ENCODE results near the gene HBE1.
"Not testable (repeated sequence)": the region's sequence is repeated elsewhere in the genome, so short reads cannot be mapped to it uniquely, and the experiment has no call there.

HBE1 gene

DNA sequence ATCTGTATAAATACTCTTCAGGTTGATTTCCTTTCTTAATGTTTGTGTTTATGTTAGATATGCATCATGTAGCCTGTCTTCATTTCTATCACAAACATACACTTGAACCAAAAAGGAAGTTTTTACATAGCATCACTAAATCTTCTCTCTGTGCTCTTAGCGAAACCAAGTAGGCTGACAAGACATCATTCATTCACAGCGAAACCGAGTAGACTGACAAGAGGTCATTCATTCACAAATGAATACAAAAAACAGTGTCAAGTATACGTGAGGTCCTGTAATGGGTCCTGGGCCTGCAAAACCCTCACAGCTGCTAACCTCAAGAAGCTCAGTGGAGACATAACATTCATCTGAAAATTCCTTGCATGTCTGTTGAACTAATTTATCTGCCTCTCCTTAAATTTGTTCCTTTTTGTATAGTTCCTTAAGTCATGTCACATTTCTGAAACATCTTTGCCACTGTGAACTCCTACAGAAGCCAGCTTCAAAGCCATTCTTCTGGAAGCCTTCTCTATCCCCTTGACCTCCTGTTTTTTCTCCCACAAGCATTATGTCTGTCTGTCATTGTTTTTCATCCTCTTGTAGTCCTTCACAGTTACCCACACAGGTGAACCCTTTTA is 9.8 kb upstream of the HBE1 start:
- Mint-ChIP-seq H3K27me3 (peaks cover 3% of the 10 kb centered on the region), H3K36me3 (no peaks in the 10 kb centered on the region), H3K9me3 (no peaks in the 10 kb centered on the region), H3K4me1 (no peaks in the 10 kb centered on the region), H3K27ac (no peak overlapping the region), H3K4me3 (no peak overlapping the region)
- no peak for DNase-seq (ENCODE audit: low spot score in 2 of 2)
- ATAC-seq (ENCODE audit: low read depth) = no peak

DNA sequence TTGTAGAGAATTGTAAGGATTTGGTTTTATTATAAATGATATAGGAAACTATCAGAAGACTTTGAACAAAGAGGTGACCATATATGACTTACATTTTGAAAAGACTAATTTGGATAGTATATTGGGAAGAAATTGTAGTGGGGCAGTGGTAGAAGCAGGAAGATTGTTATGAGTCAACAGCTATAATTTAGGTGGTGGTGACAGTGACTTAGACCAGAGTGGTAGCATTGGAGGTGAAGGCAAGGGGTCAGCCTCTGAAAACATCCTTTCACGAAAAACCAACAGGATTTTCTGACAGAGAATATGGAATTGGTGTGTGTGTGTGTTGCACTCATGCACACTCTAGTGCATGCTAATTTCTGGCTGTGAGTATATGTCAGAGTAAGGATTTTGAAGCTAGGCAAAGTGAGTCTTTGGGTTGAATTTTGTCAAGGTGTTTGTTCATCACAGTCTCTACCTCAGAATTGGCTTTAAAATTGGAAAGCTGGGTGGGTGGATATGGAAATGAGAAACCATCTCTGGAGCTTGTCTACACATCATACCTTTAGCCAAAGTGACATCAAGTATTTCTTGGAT is 8.2 kb upstream of the HBE1 start:
- no peak for ATAC-seq (ENCODE audit: low read depth)
- no peak overlapping the region for H3K27ac Mint-ChIP-seq
- no peak for DNase-seq (ENCODE audit: low spot score in 2 of 2)
- no peak overlapping the region for H3K4me3 Mint-ChIP-seq
- H3K36me3 Mint-ChIP-seq = no peaks in the 10 kb centered on the region
- no peaks in the 10 kb centered on the region for H3K4me1 Mint-ChIP-seq
- peaks cover 6% of the 10 kb centered on the region for H3K27me3 Mint-ChIP-seq
- H3K9me3 Mint-ChIP-seq = no peaks in the 10 kb centered on the region

DNA sequence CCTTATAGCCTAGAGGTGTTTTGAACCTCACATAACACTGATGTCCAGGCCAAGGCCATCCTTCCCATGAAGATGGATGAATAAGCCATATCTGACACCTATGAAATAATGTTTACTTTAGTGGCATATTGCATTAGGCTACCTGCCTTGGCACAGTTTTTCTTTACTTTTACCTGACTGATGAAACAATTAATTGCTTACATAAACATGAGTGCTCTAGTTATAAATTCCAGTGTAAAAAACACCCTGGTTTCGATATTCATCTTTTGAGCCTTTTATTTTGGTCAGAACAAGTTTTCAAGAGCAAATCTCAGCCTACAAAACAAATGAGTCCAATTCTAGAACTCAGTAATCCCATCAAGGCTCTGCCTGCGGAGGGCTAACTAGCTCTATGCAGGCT is 7.0 kb upstream of the HBE1 start:
- ATAC-seq (ENCODE audit: low read depth) = no peak
- H3K9me3 Mint-ChIP-seq = no peaks in the 10 kb centered on the region
- H3K4me1 Mint-ChIP-seq = no peaks in the 10 kb centered on the region
- no peak overlapping the region for H3K4me3 Mint-ChIP-seq
- H3K27ac Mint-ChIP-seq = no peak overlapping the region
- H3K27me3 Mint-ChIP-seq = peaks cover 6% of the 10 kb centered on the region
- no peaks in the 10 kb centered on the region for H3K36me3 Mint-ChIP-seq
- DNase-seq (ENCODE audit: low spot score in 2 of 2) = no peak

DNA sequence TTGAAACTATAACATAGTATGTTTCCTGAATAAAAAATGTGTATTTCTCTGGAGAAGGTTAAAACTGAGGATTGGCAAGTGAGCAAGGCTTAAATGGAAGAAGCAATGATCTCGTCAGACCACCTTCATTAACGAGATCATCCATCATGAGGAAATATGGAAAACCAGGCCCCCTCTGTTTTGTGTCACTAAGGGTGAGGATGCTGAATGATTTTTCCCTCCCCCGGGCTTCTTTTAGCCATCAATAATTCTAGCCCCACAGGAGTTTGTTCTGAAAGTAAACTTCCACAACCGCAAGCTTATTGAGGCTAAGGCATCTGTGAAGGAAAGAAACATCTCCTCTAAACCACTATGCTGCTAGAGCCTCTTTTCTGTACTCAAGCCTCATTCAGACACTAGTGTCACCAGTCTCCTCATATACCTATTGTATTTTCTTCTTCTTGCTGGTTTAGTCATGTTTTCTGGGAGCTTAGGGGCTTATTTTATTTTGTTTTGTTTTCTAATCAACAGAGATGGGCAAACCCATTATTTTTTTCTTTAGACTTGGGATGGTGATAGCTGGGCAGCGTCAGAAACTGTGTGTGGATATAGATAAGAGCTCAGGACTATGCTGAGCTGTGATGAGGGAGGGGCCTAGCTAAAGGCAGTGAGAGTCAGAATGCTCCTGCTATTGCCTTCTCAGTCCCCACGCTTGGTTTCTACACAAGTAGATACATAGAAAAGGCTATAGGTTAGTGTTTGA is 5.8 kb upstream of the HBE1 start:
- Mint-ChIP-seq H3K4me3 (no peak overlapping the region), H3K4me1 (no peaks in the 10 kb centered on the region), H3K36me3 (no peaks in the 10 kb centered on the region), H3K27ac (no peak overlapping the region), H3K9me3 (no peaks in the 10 kb centered on the region), H3K27me3 (peaks cover 7% of the 10 kb centered on the region)
- no peak for ATAC-seq (ENCODE audit: low read depth)
- no peak for DNase-seq (ENCODE audit: low spot score in 2 of 2)

DNA sequence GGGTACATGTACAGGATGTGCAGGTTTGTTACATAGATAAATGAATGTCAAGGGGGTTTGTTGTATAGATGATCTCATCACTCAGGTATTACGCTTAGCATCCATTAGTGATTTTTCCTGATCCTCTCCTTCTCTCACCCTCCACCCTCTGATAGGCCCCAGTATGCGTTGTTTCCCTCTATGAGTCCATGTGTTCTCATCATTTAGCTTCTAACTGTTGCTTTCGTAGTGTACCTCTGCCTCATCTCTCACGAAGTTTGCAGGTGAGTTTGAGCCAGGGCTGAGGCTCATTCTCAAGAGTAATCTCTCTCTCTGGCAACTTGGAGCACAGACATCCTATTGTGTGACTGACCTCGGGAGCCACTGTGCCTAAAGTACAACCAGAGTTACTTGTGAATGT is 4.7 kb upstream of the HBE1 start:
- no peak overlapping the region for H3K27ac Mint-ChIP-seq
- ATAC-seq (ENCODE audit: low read depth) = no peak

DNA sequence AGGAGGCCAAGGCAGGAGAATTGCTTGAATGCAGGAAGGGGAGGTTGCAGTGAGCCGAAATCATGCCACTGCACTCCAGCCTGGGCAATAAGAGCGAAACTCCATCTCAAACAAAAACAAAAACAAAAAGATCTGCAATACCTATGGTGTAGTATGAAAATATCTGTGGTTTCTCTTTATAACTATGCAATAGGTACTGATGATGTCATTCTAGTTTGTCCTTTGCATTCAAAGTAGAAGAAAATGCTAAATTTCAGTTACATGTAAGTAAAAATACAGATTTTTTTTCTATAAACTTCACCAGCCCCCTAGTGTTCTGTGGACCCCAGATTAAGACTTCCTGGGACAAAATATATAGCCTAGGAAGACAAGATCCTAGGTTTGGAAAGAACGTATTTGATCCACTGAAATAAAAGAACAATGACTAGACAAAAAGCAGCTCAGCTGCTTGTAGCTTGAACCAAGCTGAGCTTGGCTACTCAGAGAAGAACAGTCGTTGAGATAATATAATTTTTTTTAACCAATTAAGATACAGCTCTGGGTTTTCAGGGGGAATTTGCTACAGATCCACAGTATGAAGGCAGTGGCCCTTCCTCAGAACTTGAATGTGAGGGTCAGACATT is 2.8 kb upstream of the HBE1 start:
- H3K4me3 Mint-ChIP-seq = no peak overlapping the region
- ATAC-seq (ENCODE audit: low read depth) (no peak), DNase-seq (ENCODE audit: low spot score in 2 of 2) (no peak)
- H3K27ac Mint-ChIP-seq = no peak overlapping the region
- peaks cover 6% of the 10 kb centered on the region for H3K27me3 Mint-ChIP-seq
- H3K36me3 Mint-ChIP-seq = no peaks in the 10 kb centered on the region
- no peaks in the 10 kb centered on the region for H3K4me1 Mint-ChIP-seq
- H3K9me3 Mint-ChIP-seq = no peaks in the 10 kb centered on the region

More for the DNA sequence above, 4.7 kb upstream of the HBE1 start:
- no peak overlapping the region for H3K4me3 Mint-ChIP-seq
- peaks cover 7% of the 10 kb centered on the region for H3K27me3 Mint-ChIP-seq
- no peaks in the 10 kb centered on the region for H3K9me3 Mint-ChIP-seq
- no peaks in the 10 kb centered on the region for H3K36me3 Mint-ChIP-seq
- DNase-seq (ENCODE audit: low spot score in 2 of 2) = no peak
- no peaks in the 10 kb centered on the region for H3K4me1 Mint-ChIP-seq

DNA sequence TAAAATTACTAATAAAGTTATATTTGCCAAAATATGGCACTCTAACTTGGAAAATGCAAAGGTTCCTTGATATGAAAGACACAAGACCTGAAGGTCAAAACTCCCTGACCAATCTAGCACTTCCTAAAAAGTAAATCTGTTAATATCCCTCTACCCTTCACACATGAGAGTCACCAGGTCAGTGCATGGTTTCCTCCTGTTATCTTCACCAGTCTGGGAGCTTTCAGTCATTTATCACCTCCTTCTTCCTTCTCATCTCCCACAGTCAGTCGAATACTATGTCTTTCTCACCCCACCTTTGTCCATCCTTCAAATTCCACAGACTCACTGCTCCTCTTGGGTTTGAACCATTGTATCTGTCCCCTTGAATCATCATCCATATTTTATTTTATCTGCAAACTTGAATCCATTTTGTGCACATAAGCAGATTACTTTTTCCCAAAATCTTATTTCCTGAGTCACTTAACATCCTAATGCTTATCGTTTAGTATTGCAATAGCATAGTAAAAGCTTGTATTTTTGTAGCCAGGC is 2.6 kb downstream of the HBE1 start:
- peaks cover 3% of the 10 kb centered on the region for H3K27me3 Mint-ChIP-seq
- H3K4me1 Mint-ChIP-seq = no peaks in the 10 kb centered on the region
- no peak overlapping the region for H3K4me3 Mint-ChIP-seq
- no peak overlapping the region for H3K27ac Mint-ChIP-seq
- ATAC-seq (ENCODE audit: low read depth) (no peak), DNase-seq (ENCODE audit: low spot score in 2 of 2) (no peak)
- H3K36me3 Mint-ChIP-seq = no peaks in the 10 kb centered on the region
- peaks cover 1% of the 10 kb centered on the region for H3K9me3 Mint-ChIP-seq

DNA sequence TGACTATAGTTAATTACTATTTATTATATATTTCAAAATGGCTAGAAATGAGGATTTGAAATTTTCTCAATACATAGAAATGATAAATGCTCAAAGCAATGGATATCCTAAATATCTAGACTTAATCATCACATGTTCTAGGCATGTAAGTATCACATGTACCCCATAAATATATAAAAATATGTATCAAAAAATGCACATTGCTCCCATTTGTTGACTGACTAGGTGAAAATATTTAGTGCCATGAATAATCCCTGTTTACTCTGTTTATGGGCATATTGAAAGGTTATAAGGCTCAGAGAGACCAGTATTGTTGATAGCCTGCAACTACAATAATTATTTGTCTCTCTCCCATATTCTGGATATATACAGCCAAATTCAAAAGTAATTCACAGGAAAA is 3.1 kb downstream of the HBE1 start:
- Mint-ChIP-seq H3K9me3 (peaks cover 1% of the 10 kb centered on the region), H3K36me3 (no peaks in the 10 kb centered on the region), H3K4me1 (no peaks in the 10 kb centered on the region), H3K4me3 (no peak overlapping the region), H3K27me3 (peaks cover 3% of the 10 kb centered on the region), H3K27ac (no peak overlapping the region)
- DNase-seq (ENCODE audit: low spot score in 2 of 2) = no peak
- no peak for ATAC-seq (ENCODE audit: low read depth)

DNA sequence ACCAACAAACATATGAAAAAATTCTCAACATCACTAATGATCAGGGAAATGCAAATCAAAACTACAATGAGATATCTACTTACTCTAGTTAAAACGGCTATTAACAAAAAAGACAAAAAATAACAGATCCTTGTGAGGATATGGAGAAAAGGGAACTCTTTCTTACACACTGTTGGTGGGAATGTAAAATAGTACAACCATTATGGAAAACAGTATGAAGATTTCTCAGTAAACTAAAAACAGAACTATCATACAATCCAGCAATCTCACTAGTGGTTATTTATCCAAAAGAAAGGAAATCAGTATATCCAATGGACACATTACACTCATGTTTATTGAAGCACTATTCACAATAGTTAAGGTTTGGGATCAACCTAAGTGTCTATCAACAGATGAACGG is 3.9 kb downstream of the HBE1 start:
- peaks cover 1% of the 10 kb centered on the region for H3K9me3 Mint-ChIP-seq
- H3K27ac Mint-ChIP-seq = no peak overlapping the region

DNA sequence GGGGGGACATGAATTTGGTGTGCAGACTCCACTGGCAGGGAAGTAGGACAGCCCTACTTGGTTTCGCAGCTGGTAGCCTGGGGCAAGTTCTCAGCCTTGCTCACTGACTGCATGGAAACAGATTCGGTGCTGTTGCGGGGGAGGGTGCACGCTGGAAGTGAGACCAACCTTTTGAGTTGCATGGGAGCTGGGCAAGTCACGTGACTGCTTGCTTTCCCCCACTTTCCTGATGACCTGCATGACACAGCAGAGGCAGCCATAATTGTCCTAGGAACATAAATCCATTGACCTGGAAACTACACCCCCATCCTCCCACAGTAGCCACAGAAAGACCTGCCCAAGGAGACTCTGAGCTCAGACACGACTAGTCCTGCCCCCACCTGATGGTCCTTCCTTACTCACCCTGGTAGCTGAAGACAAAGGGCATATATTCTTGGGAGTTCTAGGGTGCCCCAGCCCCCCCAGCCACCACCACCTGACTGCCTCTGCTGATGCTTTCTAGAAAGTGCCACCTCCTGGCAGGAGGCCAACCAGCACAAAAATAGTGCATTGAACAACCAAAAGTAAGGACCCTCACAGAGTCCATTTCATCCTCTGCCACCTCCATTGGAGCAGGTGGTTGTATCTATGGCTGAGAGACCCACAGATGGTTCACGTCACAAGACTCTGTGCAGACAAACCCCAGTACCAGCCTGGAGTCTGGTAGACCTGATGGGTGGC is 11.0 kb downstream of the HBE1 start:
- peaks cover 6% of the 10 kb centered on the region for H3K27me3 Mint-ChIP-seq
- H3K36me3 Mint-ChIP-seq = no peaks in the 10 kb centered on the region
- ATAC-seq (ENCODE audit: low read depth) (no peak), DNase-seq (ENCODE audit: low spot score in 2 of 2) (no peak)
- no peak overlapping the region for H3K4me3 Mint-ChIP-seq
- no peak overlapping the region for H3K27ac Mint-ChIP-seq
- peaks cover 1% of the 10 kb centered on the region for H3K9me3 Mint-ChIP-seq
- H3K4me1 Mint-ChIP-seq = no peaks in the 10 kb centered on the region

More for the DNA sequence above, 3.9 kb downstream of the HBE1 start:
- Mint-ChIP-seq H3K36me3 (no peaks in the 10 kb centered on the region), H3K4me1 (no peaks in the 10 kb centered on the region), H3K27me3 (peaks cover 1% of the 10 kb centered on the region), H3K4me3 (no peak overlapping the region)
- ATAC-seq (ENCODE audit: low read depth) = no peak
- DNase-seq (ENCODE audit: low spot score in 2 of 2) = no peak

DNA sequence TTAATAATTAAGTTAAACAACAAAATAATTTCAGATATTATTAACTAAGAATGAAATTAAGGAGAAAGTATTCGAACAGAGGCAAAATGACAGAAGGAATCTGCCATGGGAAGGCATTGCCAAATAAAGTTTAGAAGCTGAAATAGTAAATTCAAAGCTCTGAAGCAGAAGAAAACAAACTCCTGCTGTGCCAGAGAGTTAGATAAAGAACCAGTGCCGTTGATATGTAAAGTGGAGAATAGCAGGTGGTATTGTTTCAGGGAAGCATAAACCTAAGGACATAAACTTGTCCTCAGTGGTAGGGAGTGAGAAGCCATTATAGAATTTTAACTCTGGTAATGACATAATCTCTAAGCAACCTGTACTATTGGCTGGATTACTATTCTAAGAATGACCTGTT is 12.4 kb downstream of the HBE1 start:
- no peak overlapping the region for H3K27ac Mint-ChIP-seq
- DNase-seq (ENCODE audit: low spot score in 2 of 2) (no peak), ATAC-seq (ENCODE audit: low read depth) (no peak)
- H3K4me3 Mint-ChIP-seq = no peak overlapping the region
- no peaks in the 10 kb centered on the region for H3K4me1 Mint-ChIP-seq
- no peaks in the 10 kb centered on the region for H3K9me3 Mint-ChIP-seq
- H3K27me3 Mint-ChIP-seq = peaks cover 8% of the 10 kb centered on the region
- no peaks in the 10 kb centered on the region for H3K36me3 Mint-ChIP-seq

DNA sequence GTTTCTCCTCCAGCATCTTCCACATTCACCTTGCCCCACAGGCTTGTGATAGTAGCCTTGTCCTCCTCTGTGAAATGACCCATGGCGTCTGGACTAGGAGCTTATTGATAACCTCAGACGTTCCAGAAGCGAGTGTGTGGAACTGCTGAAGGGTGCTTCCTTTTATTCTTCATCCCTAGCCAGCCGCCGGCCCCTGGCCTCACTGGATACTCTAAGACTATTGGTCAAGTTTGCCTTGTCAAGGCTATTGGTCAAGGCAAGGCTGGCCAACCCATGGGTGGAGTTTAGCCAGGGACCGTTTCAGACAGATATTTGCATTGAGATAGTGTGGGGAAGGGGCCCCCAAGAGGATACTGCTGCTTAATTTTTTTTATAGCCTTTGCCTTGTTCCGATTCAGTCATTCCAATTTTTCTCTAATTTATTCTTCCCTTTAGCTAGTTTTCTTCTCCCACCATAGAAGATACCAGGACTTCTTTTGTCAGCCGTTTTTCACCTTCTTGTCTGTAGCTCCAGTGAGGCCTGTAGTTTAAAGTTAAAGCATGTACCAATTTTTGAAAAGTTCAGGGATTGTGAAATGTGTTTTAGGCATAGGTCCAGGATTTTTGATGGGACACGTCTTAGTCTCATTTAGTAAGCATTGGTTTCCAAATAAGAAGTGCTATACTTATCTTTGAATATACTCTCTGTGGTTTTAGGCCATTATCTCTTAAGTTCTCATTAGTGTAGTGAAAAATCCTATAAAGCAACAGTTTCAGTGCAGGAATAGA is 14.9 kb downstream of the HBE1 start, which contains the start of gene HBG2:
Gene HBG2, minus strand, starts transcription at position 136 of the 768 bp plus-strand sequence. Its CDS starts 53 bp downstream, at position 83.
- H3K4me3 Mint-ChIP-seq; DNase-seq (ENCODE audit: low spot score in 2 of 2); H3K36me3 Mint-ChIP-seq; ATAC-seq (ENCODE audit: low read depth); H3K27ac Mint-ChIP-seq; H3K9me3 Mint-ChIP-seq; H3K27me3 Mint-ChIP-seq; H3K4me1 Mint-ChIP-seq: not testable (repeated sequence)

DNA sequence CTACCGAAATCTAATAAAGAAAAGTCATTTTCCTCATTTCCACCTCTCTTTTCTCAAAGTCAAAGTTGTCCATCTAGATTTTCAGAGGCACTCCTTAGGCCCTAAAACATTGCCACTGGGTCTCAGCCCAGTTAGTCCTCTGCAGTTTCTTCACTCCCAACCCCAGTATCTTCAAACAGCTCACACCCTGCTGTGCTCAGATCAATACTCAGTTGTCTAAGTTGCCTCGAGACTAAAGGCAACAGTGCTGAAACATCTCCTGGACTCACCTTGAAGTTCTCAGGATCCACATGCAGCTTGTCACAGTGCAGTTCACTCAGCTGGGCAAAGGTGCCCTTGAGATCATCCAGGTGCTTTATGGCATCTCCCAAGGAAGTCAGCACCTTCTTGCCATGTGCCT is 15.7 kb downstream of the HBE1 start:
- H3K27me3 Mint-ChIP-seq; H3K27ac Mint-ChIP-seq; ATAC-seq (ENCODE audit: low read depth): not testable (repeated sequence)

More for the DNA sequence above, 15.7 kb downstream of the HBE1 start:
- H3K9me3 Mint-ChIP-seq; DNase-seq (ENCODE audit: low spot score in 2 of 2); H3K4me1 Mint-ChIP-seq; H3K36me3 Mint-ChIP-seq; H3K4me3 Mint-ChIP-seq: not testable (repeated sequence)

All from memory B cell (primary cell).